G401 (cell line): Measurements from ENCODE around the gene CSTF3. TPM values are rescaled to one million over a fixed set of nuclear protein-coding genes. Genes with fewer than 3 reads are reported as not detected.
"Not testable (repeated sequence)": the region's sequence is repeated elsewhere in the genome, so short reads cannot be mapped to it uniquely, and the experiment has no call there.

Source experiments
- DNase-seq: peaks from one replicate; pipeline ENCODE4 v3.0.0-alpha.2; 2015; ENCODE audit warnings: low spot score
- in situ Hi-C: cut with HindIII; loops from 2 replicates; pipeline ENCODE4 v1.10.0; 2016; ENCODE audit warnings: low sequenced_read_pairs, mixed read lengths
- total RNA-seq: library from RNA; depleted of rRNA; stranded (reverse); fragments of >200 nt; shearing (Covaris generic); gene quantifications from 2 replicates; pipeline ENCODE4 v1.2.3, GENCODE V29; 2014; rRNA removed

The CSTF3 gene
- 20.2 and 32.7 TPM in 2 replicates for total RNA-seq

DNA sequence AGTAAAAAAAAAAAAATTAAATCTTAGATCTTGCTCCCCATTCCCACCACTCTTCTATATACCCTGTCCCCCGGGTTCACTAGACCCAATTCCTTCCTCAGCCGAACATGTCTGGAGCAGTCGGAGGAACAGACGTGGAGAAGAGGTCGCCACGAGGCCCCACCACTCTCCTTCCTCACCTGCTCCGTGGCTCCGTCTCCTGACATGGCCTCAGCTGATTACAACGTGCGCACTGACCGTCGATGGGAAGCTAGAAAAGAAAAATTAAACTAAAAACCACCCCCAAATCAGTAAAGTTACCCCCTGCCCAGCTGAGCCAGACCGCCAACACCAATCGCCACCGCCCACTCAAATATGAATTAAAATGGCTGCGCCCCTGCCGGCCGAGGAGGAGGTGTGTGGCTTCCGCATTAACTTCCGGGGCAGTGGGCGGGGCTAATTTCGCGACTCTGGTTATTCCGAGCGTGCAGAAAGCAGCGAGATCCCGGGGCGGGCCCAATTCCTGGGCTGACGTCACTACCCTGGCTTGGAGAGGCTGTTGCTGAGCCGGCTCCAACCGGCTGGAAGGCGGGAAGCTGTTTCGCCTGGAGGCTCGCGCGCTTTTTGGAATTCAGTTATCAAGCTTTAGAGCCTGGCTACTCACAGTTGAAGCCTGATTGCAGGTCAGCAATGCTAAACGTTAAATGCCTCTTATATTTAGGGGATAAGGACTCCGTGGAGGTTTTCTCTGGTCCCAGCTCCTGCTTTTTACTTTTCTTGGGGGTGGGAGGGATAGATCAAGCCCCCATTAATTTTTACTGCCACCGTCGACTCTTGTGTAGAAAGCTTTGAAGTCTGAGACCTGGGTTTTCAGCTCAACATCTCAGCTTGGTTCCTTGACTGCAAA, at the start of gene CSTF3:
Gene CSTF3, minus strand, starts transcription at position 361 of the 886 bp plus-strand sequence. Its CDS starts 155 bp downstream, at position 206.
- in situ Hi-C loops, result no loop called here
- DNase-seq, result peak; percentile 99

DNA sequence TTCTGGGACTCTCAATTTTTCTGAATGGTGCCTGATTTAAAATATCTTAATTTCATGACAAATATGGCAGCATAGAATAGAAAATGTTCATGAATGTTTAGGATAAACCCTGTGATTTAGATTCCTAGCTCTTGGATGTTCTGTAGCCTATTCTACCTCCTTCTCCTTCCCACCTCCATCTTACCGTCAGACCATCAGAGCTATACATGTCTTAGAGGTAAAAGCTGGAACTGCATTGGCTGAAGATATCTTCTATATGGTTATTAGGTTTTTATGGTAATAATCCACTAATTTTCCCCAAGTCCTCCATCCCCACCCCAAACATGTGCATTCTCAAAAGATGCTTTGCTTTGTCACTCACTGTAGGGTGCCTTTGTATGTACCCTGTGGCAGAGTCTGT, 46.9 kb upstream of the CSTF3 start:
- in situ Hi-C loops, result no loop called here
- no peak for DNase-seq

DNA sequence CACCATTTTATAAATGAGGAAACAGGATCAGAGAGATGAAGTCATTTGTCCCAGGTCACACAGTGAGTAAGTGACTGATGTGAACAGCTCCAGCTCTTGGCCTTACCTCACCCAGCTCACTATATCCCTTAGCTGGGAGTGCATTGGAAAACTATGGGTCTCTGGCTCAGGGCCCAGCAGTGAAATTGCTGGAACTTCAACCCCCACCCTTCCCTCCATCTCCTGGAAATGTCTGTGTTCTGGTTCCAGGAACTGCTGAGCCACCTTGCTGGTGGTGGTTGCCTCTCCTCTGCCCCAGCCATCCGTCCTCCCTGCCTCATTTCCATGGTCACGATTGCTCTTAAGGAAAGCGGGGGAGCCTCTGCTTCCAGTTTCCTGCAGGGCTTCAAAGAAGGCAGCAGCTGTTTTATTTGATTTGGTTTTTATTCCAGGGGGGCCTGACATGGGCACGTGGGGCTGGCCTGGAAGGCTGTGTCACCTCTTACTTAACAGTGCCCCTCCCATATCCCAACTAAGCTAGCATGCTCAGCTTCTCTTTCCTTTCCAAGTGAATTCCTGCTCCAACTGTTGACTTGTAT, 46.2 kb upstream of the CSTF3 start:
- in situ Hi-C loops, result no loop called here
- DNase-seq, result no peak

DNA sequence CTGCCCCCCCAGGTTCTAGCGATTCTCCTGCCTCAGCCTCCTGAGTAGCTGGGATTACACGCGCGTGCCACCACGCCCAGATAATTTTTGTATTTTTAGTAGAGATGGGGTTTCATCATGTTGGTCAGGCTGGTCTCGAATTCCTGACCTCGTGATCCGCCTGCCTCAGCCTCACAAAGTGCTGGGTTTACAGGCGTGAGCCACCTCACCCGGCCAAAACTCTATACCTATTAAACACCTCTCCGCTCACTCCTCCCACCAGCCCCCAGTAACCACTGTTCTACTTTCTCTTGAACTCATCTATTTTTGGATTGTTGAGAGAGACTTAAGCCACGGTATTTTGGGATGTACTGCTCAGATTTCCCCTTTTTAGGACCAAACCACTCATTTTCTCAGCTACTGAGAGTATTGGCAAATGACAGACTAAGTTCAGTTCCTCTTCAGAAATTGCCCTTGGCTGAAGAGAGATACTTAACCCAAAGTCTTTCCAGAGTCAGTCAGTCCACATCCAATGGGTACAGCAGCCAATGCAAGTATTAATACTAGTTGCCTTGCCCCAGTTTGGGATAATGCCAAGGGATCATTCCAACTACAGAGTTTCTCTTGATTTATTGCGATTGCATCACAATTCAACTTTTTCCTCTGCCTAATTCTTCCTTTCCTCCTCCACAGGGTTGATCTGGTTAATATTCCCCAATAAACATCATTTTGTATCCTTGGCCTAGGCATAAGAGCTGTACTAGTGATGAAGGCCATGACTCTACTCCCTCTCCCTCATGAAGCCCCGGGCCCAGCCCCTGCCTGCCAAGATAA, 36.8 kb upstream of the CSTF3 start:
- DNase-seq, result no peak
- in situ Hi-C loops, result no loop called here

DNA sequence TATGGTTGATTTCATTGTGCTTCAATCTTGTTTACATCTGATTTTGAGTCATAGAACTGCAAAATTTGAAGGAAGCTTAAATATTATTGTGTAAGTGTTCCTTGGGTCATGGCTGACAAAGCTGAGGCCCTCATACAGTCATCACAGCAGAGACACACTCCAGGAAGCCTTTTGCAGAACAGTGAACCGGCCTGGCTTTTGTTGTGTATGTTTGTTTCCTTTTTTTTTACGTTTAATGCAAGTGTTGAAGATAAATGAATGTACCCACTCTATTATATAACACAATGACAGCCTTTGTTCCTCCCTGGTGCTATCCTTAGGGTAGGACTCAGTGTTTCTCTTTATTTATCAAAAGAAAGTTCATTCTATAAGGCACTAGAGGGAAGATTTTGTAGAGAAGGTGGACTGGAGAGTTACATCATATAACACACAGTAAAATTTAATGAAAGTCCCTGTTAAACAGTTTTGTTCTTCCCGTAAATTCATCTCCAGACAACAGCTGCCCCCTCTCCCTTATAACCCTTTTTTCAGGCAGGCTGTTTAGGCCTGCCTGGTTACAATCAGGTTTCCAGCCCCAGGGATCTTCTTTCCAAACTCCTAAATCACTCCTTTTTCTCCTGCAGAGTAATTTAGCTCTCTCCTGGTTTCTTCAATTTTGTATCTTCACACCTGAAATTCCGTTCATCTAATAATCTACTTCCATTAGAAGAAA, 34.3 kb upstream of the CSTF3 start:
- in situ Hi-C loops, result no loop called here
- DNase-seq, result no peak

DNA sequence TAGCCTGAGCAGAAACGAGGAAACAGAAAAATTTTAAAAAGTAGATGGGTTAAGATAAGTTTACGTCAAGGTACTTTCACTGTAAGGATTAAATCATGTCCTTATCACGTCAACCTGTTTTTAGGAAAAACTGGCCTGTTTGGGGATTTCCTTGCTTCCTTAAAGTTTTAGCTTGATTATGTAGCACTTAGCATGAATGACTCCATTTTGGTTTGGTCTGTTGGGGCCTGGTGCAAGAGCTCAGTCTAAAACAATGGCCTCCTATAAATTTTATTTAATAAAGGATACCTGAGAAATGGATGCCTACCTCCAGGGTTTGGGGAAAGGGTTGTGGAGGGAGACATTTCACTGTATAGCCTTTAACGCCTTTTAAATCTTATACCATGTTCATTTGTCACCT, 33.2 kb upstream of the CSTF3 start:
- in situ Hi-C loops, result no loop called here
- DNase-seq, result no peak

DNA sequence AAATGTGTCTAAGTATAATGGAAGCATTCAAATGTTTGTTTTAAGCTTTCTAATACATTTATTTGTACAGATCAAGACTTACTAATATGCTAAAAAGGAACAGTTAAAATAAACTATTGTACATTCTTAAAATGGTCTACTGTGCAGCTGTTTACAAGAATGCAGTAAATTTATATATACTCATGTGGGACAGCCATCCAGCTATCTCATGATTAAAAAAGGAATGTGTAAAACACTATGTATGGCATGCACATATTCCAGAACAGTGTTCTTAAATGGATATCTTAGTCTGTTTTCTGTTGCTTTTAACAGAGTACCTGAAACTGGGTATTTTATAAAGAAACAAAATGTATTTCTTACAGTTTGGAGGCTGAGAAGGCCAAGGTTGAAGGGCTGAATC, 30.2 kb upstream of the CSTF3 start:
- in situ Hi-C loops, result no loop called here
- no peak for DNase-seq

DNA sequence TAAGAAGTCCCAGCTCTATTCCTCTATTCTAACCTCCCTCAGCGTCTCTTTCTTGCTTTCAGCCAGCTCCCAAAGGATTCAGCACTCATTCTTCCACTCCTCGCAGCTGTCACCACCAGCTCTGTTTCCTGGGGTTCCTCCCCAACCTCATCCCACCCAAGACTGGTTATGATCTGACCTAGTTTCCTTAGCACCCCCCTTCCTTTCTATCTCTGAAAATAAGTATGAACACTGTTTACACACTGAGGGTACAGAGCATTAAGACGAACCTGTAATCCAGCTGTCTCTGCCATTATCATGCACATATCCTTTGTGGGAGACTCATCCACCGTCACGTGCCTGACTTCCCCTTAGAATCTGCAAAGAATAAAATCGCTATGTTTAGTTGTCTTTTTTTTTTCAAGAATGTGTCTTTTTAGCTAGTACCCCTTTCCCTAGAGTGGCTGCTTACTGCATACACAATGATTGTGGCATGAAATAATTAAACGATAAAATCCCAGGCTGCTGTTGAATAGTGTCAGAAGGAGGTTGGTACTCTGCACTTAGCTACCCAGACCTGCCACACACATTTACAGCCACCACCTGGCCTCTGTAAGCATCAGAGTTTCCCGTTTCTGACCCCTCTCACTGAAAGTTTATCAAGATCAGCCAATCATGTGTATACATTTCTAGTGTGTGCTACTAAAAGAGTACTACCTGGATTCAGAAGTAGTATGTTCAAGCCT, 26.9 kb upstream of the CSTF3 start:
- in situ Hi-C loops, result no loop called here

DNA sequence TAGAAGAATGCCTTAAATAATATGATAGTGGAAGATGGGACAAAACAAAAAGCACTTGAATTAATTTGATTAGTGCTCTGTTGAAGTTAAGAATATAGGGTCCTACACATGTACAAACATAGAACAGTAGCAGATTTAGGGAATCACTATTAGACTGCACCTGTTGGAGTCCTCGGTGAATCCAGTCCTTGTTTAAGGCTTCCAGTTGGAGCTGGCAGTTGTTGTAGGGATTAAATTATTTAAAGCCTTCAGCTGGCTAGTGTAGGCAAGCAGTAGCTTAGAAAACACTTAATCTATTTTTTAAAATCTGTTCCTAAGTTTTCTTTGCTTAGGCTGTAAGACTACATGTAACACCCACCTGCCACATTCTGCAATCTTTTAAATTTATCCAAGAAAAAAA, 24.5 kb upstream of the CSTF3 start:
- DNase-seq, result no peak
- in situ Hi-C loops, result no loop called here

More for the DNA sequence above, 26.9 kb upstream of the CSTF3 start:
- no peak for DNase-seq

DNA sequence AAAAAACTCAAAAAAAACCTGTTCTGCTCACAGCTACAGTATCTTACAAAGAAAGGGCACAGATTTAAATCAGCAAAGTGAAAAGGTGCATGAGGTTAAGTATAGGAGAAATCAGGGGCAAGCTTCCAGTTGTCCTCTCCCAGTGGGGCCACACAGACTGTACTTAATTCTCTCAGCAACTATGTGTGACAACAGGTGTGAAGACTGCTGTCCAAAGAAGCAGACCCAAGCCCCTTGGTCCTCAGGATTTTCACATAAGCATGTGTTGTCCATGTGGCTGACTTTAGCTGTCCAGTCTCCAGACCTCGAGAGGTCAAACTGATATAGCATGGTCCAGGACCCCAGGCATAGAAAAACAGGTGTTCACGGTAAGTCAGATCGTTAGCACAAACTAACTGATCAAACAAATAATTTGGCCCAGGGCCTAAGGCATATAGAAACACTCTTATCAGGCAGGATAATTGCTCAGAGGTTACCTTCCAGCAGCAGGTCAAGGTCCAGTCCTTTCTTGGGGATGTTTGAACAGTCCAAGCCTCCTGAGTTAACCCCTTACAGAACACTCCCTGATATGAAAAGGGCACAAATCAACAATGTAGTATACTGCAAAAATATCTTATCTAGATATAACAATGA, 21.1 kb upstream of the CSTF3 start:
- in situ Hi-C loops, result no loop called here
- no peak for DNase-seq

DNA sequence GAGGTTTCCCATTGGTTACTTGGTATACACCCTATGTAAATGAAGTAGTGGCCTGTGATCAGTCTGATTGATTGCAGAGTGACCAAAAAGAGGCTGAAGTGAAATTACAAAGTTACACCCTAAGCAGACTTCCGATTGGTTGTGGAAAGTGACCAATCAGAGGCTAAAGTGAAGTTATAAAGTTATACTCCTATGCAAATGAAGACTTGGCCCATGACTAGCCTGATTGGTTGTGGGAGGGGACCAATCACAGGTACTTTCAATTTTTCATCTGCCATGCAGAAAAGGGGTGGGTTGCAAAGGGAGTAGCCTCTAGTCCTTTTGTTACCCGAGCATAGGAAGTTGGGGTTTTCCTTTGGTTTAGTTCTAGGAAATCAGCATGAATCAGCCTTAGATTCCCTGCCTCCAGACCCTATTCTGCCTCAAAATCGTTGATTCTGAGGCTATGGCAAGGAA, 18.1 kb upstream of the CSTF3 start:
- in situ Hi-C loops, result no loop called here
- no peak for DNase-seq

DNA sequence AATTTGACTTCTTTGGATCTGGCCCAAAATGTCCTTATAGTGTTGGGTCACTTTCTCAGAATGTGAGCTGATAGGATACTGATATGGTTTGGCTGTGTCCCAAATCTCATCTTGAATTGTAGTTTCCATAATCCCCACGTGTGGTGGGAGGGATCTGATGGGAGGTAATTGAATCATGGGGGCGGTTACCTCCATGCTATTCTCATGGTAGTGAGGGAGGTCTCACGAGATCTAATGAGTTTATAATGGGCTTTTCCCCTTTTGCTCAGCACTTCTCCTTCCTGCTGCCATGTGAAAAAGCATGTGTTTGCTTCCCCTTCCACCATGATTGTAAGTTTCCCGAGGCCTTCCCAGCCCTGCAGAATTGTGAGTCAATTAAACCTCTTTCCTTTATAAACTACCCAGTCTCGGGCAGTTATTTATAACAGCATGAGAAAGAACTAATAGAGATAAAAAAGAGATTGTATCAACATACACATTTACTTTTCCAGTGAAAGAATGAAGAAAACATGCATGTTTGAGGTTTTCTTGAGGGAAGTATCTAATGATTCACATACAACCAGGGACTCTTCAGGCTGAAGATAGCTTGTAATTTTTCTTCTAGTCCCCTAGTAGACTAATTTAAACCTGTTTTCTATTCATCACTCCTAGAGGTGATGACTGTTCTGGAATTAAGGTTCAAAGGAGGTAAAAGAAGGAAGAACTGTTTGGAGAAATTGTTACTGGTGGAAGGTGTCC, 17.3 kb upstream of the CSTF3 start:
- in situ Hi-C loops, result no loop called here
- no peak for DNase-seq

DNA sequence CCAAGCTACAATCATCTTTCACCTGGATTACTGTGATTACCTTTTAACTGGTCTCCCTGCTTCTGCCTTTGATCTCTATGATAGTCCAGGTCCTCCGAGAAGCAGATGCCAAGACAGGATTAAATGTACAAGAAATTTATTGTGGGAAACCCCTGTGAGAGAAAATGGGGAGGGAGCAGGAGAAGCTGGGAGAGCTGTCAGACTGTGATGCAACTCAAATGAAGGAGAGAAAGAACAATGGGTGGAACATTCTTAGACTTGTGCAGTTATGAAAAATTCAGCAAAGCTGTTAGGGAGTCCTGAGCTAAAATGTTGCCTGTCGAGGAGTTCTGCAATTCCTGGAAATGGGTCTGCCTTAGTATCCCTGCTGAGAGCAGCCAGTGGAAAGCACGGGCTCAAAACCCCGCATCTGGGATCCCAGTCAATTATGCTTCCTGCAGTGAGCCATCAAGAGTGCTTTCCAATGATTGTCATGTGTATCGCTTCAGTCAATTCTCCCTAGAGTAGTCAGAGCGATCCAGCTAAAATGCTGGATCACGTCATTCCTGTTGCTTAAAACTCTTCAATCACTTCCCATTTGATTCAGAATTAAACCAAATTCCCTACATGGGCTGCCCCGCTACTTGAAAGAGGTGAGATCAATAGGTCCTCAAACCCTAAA, 16.5 kb upstream of the CSTF3 start:
- in situ Hi-C loops, result no loop called here

DNA sequence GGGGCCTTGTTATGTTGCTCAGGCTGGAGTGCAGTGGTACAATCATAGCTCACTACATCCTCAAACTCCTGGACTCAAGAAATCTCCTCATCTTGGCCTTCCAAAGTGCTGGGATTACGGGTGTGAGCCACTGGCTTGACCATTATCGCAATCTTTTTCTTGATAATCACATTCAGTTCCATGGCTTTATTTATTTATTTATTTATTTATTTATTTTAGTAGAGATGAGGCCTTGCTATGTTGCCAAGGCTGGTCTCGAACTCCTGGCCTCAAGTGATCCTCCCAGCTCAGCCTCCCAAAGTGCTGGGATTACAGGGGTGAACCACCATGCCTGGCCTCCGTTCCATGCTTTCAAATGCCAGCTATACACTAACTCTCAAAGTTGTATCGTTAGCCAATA, 15.5 kb upstream of the CSTF3 start:
- in situ Hi-C loops, DNase-seq: not testable (repeated sequence)

More for the DNA sequence above, 16.5 kb upstream of the CSTF3 start:
- no peak for DNase-seq

DNA sequence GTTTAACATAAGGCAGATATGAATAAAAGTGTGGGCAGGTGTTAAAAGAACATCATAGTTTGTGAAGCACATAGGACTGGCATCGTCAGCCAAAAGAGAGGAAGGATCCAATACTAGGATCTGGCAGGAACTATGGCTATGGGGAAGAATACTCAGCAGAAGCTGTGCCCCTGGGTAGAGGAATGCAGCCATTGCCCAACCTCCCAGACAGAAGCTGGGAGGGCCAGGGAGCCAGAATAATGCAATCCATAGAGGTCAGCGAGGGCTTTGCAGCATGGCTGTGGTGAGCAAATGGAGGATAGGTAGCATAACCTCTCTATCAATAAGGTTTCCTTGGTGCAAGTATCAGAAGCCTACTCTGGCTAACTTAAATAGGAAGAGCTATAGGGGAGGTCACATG, 11.7 kb upstream of the CSTF3 start:
- in situ Hi-C loops, result no loop called here
- no peak for DNase-seq

DNA sequence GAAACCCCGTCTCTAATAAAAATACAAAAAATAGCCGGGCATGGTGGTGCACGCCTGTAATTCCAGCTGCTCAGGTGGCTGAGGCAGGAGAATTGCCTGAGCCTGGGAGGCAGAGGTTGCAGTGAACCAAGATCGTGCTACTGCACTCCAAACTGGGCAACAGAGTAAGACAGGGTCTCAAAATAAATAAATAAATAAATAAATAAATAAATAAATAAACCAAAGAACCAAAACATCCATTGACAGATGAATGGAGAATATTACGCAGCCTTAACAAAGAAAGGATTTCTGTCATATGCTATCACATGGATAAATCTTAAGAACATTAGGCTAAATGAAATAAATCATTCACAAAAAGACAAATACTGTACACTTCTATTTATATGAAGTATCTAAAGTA, 11.1 kb upstream of the CSTF3 start:
- DNase-seq, result no peak
- in situ Hi-C loops, result no loop called here

DNA sequence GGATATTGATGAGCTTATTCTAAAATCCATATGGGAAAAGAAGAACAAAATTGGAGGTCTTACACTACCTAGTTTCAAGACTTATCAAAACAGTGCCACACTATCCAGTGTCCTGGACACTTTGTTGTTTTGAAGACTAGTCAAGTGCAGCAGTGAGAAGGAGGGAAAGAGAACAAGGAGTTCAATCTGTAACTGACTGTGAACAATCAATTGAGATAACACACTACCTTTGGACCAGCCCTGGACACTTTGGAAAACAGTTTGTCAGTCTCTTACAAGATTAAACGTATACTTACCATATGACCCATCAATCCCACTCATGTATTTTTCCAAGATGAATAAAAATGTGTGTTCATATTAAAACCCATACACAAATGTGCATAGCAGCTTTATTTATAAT, 10.0 kb upstream of the CSTF3 start:
- no peak for DNase-seq
- in situ Hi-C loops, result no loop called here
